RWPE1 (cell line): ENCODE measurements around the gene HLF.

ENCODE experiments used
- CTCF ChIA-PET: fragments of 350-600 bp; sonication (Branson Sonifier 250); formaldehyde crosslinking; extraction: SDS; loops from one replicate; lab custom pipeline; 2021; lab: Yijun Ruan, JAX
- POLR2A ChIA-PET: fragments of 400-600 bp; formaldehyde crosslinking; extraction: SDS; loops from one replicate; lab custom pipeline; 2020; ENCODE audit warnings: antibody characterized with exemption; ENCODE audit not compliant: low non-redundant PET; lab: Yijun Ruan, JAX
- DNase-seq: peaks from one replicate; pipeline ENCODE4 v3.0.0; 2012; ENCODE audit warnings: low spot score
- H3K27ac ChIP-seq: fragments of 450-650 bp; 2 replicates; pipeline ENCODE4 v1.5.1; 2017
- TF ChIP-seq, protein P1 (sequence below): fragments of 450-650 bp; conservative IDR thresholded peaks from 2 replicates; pipeline ENCODE4 v1.5.1; 2017; ENCODE audit warnings: low read depth, mild to moderate bottlenecking

The HLF gene

DNA sequence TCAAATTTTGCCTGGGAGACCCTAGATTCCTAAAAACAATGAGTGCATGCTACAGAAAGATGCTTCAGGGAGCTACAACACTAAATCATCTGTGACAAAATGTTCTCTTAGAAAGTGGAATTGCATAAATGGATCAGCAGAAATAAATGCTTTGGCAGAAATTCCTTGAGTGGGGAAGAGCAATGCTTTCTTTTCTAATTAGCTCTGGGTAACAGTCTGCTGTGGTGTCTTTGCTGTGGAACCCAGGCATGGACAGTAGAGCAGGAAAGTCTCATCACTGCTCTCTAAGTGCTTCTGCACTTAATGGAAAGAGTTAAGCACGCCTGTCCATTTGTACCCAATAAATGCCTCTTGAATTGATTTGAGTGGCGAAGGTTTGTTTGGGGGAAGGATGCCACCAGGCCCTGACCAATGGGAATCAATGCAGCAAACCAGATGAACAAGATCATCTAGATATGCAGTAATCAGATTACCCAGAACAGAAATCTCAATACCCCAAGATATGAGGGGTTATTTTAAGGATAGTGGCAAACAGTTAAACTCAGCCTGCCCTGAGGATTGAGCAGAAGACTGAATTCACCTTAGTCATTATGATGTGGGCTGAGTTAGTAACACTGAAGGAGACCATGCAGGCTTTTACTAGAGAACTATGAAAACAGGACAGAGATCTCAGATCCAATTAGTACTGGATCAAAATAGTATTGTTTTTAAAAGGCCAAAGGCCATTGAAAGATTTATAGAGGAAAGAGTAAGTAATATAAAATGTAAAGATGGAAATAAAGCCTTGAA, 13.6 kb downstream of the HLF start:
- no peak overlapping the region for H3K27ac ChIP-seq
- no peak for DNase-seq
- TF ChIP-seq, protein P1, sequence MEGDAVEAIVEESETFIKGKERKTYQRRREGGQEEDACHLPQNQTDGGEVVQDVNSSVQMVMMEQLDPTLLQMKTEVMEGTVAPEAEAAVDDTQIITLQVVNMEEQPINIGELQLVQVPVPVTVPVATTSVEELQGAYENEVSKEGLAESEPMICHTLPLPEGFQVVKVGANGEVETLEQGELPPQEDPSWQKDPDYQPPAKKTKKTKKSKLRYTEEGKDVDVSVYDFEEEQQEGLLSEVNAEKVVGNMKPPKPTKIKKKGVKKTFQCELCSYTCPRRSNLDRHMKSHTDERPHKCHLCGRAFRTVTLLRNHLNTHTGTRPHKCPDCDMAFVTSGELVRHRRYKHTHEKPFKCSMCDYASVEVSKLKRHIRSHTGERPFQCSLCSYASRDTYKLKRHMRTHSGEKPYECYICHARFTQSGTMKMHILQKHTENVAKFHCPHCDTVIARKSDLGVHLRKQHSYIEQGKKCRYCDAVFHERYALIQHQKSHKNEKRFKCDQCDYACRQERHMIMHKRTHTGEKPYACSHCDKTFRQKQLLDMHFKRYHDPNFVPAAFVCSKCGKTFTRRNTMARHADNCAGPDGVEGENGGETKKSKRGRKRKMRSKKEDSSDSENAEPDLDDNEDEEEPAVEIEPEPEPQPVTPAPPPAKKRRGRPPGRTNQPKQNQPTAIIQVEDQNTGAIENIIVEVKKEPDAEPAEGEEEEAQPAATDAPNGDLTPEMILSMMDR: no peak
- CTCF ChIA-PET: interaction anchor here (1.0 kb wide), 1 partner anchor 78 kb away, joined by 5 read pairs; no protein-coding TSS in a partner anchor
- POLR2A ChIA-PET: no interaction called here

- DNase-seq: no peak
- TF ChIP-seq, protein P1: no peak
- CTCF ChIA-PET: no interaction called here
- H3K27ac ChIP-seq: no peak overlapping the region
- POLR2A ChIA-PET: no interaction called here
These were observed 14.4 kb downstream of the HLF start for GRCh38 chr17:55279203-55279602.

- no peak for DNase-seq
- no peak overlapping the region for H3K27ac ChIP-seq
- TF ChIP-seq, protein P1: no peak
- ChIA-PET POLR2A (no interaction called here), CTCF (no interaction called here)
These were observed 15.0 kb downstream of the HLF start for GRCh38 chr17:55279788-55280187.

DNA sequence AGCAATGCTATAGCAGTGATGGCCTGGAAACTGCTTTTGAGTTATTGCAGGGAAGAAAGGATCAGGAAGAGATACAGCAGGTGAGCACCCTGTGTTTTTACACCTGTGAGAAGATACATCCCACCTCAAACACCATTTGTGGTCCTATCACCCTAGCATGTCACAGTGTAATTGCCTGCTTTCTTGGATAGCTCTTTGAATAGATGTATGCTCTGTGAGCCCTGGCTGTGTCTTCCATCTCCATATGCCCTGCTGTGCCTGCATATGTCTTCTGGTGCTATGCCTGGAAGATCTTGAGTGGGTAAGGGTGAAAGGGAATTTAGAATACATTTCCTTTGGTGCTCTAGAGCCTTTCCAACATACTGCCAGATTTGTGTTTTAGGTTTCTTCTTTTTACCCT, 15.5 kb downstream of the HLF start:
- ChIA-PET CTCF (no interaction called here), POLR2A (no interaction called here)
- TF ChIP-seq, protein P1: no peak
- DNase-seq: no peak
- H3K27ac ChIP-seq: no peak overlapping the region

DNA sequence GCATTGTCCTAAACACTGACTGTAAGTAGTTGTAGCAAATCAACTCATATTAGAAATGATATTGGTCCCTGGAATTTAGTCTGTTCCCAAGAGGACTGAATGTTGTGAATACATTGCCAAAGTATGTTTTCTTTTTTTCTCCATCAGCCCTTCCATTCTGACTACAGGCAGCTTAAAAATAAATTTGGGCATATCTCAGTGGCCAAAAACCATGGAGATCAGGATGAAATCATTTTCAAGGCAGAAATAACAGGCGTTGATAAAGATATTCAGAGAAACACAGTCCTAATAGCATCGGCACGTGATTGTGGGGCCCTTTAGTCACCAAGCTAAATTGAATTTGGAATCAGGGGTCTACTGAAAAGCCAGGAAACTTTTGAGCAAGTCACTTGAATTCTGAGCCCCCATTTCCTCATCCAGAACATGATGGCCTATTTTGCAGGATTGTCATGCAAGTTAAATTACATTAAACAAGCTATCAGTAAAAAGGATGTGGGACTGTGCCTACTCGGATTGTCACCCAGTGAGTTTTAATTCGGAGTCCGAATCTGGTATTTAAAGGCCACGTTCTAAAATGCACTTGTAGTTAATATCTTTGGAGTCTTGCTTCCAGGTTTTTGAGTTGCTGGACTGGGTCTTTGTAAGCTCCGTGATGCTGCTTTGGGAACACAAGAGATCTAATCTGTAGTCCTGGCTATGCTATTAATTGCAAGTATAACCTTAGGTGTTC, 17.1 kb downstream of the HLF start:
- ChIA-PET POLR2A (interaction anchor here (0.6 kb wide), 1 partner anchor 1632 kb away, joined by 6 read pairs; the partner anchor contains the start of gene TRIM25), CTCF (no interaction called here)
- no peak overlapping the region for H3K27ac ChIP-seq
- TF ChIP-seq, protein P1: no peak
- no peak for DNase-seq

- CTCF ChIA-PET: no interaction called here
- TF ChIP-seq, protein P1: no peak
- H3K27ac ChIP-seq: no peak overlapping the region
- POLR2A ChIA-PET: no interaction called here
- DNase-seq: no peak
These were observed 17.6 kb downstream of the HLF start for GRCh38 chr17:55282379-55282702.
